H1 (cell line): Measurements from ENCODE around the gene NT5DC3. TPM values are rescaled to one million over a fixed set of nuclear protein-coding genes. Genes with fewer than 3 reads are reported as not detected.

Experiments
- NANOG ChIP-seq: IDR thresholded peaks from 2 replicates; pipeline ENCODE4 v1.6.1; 2011; ENCODE audit warnings: low read length, low read depth, mild to moderate bottlenecking, inconsistent platforms; ENCODE audit not compliant: insufficient read depth, poor library complexity, severe bottlenecking
- polyA plus RNA-seq, 7 experiments: library from polyadenylated mRNA; depleted of rRNA in 3 of 7; stranded (reverse) in 5 of 7; unstranded in 2 of 7; fragments of >200 nt in 5 of 7; fragments of 200-250 nt in 2 of 7; gene quantifications; 1 replicate in 5 of 7; 2 replicates in 1 of 7; 4 replicates in 1 of 7; pipeline versions ENCODE4 v1.2.1 to v1.2.3, GENCODE V29; 2011 to 2013; ENCODE audit warnings: missing spikeins in 2 of 7, mixed read lengths in 2 of 7
- total RNA-seq: library from RNA; stranded (reverse); fragmentation: NEBNext Ultra II Directional; extraction: Animal tissue kit (Norgen Biotek cat#: 25700); gene quantifications from 2 replicates; pipeline ENCODE4 v1.2.1, GENCODE V29; 2021

Gene NT5DC3
- total and polyA plus RNA-seq, 2 of the 8 experiments (the other 6 are each of a cell fraction or from before 2014, with no cell fraction given), result 5.4 to 14.8 TPM

- TF ChIP-seq NANOG, result no peak
- TF ChIP-seq, all 59 proteins: peak for 0
Measured at GRCh38 chr12:103832048-103832997, 8.7 kb downstream of the NT5DC3 start (continued).
